ENCODE results near the gene ZNF783.
"Not testable (repeated sequence)": the region's sequence is repeated elsewhere in the genome, so short reads cannot be mapped to it uniquely, and the experiment has no call there.

Gene ZNF783

DNA sequence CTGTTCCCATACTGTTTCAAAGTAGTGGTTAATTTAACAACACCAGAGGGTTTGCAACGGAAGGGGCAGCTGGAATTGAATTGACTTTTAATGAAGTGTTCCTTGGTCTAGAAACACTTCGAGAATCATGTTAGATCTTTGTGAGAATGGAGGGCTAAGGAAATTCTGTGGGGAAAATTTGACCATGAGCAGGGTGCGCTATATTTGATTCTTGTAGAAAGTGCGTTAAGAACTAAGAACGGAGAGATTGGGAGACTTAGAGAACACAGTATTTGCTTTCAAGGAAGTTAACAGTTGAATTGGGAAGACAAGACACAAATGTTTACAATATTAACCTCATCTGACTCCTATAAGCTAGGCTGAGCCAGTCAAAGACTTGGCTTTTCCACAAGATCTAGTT lies 21.4 kb upstream of the ZNF783 start:
- DNase-seq (ENCODE audit: low read depth): no peak

DNA sequence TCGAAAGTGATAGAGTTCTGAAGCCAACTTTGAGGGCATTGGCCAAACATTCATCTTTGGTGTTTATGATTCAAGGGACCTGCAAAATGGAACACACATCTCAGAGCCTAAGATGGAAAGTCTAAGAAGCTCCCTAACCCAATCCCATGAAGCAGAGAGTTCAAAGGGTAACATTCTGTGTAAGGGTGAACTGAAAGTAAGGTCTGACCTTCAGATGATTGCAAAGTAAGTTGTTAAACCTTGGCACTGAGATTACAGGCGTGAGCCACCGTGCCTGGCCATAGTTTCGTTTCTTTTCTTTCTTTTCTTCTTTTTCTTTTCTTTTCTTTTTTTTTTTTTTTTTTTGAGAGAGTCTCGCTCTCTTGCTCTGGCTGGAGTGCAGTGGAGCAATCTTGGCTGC lies 20.3 kb upstream of the ZNF783 start:
- no peak for DNase-seq (ENCODE audit: low read depth)

- DNase-seq (ENCODE audit: low read depth): no peak
Observed at GRCh38 chr7:149245244-149245643, 16.8 kb upstream of the ZNF783 start.

- DNase-seq (ENCODE audit: low read depth): no peak
Observed at GRCh38 chr7:149245744-149246143, 16.3 kb upstream of the ZNF783 start.

GRCh38 chr7:149248777-149249176 lies 13.2 kb upstream of the ZNF783 start:
- no peak for DNase-seq (ENCODE audit: low read depth)

GRCh38 chr7:149250151-149250550 lies 11.8 kb upstream of the ZNF783 start:
- not testable (repeated sequence) for DNase-seq (ENCODE audit: low read depth)

GRCh38 chr7:149251518-149251917 lies 10.5 kb upstream of the ZNF783 start:
- not testable (repeated sequence) for DNase-seq (ENCODE audit: low read depth)

- no peak for DNase-seq (ENCODE audit: low read depth)
Observed at GRCh38 chr7:149252378-149252777, 9.6 kb upstream of the ZNF783 start.

GRCh38 chr7:149253665-149254064 lies 8.3 kb upstream of the ZNF783 start:
- no peak for DNase-seq (ENCODE audit: low read depth)

DNA sequence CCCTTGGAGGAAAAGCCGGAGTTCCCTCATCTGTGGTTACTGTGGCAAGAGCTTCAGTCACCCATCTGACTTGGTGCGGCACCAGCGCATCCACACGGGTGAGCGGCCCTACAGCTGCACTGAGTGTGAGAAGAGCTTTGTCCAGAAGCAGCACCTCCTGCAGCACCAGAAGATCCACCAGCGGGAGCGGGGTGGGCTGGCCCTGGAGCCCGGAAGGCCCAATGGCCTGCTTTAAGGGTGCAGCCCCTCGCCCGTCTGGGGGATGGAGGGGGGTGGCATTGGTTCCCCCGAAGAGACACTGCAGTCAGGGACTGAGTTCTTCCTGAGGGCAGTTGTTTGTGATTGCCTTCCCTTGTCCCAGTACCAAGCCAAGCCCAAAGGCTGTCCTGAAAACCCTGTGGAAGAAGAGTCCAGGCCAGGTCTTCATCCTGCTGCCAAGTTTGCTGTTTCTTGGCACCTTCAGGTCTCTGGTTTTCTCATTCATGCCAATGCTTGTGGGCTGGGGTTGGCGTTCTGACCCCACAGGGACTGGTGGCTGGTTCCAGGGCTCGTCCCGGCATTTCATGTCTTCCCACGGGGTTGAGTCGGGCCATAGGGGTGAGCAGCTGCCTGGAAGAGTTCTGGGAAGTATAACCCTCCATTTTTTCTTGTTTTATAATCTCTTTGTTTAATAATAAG lies 7.7 kb upstream of the ZNF783 start:
- no peak for DNase-seq (ENCODE audit: low read depth)

DNA sequence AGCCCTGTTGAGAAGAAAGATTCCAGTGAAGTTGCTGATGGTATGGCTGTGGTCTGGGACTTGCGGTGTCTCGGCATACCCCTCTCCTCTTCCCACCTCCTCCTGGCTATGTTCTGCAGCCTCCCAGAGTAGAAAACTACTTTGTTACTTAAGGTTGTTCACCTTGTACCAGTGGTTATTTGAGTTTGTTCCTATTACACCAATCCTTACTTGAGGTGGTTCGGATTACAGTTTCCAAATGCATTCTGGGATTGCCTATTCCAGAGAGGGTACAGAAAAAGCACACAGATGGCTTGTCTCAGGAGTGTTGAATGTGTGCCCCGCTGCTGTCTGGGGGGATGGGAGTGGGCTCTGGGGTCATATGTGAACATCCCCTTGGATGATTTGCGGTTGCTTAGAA lies 6.8 kb upstream of the ZNF783 start:
- no peak for DNase-seq (ENCODE audit: low read depth)

- DNase-seq (ENCODE audit: low read depth): no peak
Observed at GRCh38 chr7:149256568-149256967, 5.4 kb upstream of the ZNF783 start.

GRCh38 chr7:149257146-149257545 lies 4.8 kb upstream of the ZNF783 start:
- no peak for DNase-seq (ENCODE audit: low read depth)

- DNase-seq (ENCODE audit: low read depth): no peak
Observed at GRCh38 chr7:149261316-149261828, 624 bp upstream of the ZNF783 start.

DNA sequence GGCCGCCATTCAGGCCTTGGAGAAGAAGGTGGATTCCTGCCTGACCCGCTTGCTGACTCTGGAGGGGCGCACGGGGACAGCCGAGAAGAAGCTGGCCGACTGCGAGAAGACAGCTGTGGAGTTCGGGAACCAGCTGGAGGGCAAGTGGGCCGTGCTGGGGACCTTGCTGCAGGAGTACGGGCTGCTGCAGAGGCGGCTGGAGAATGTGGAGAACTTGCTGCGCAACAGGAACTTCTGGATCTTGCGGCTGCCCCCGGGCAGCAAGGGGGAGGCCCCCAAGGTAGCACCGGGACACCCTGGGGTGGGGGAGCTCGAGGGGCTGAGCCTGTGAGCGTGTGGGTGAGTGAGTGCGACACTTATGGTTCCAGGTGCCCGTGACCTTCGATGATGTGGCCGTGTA lies 4.5 kb downstream of the ZNF783 start:
- no peak for DNase-seq (ENCODE audit: low read depth)

DNA sequence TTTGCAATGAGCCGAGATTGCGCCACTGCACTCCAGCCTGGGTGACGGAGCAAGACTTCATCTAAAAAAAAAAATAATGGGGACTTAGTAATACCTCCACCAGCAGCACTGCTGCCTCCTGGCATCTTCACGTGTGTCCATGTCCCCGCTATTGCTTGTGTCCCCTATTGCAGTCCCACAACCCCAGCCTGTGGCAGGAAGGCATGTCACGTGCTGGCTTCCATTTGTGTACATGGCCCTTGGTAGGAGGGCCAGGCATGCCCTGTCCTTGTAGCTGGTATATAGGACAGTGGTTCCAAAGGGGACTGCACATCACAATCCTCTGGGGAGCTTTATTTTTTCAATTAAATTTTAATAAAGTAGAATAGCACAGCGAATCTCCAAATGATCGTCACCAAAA lies 5.7 kb downstream of the ZNF783 start:
- DNase-seq (ENCODE audit: low read depth): no peak

DNA sequence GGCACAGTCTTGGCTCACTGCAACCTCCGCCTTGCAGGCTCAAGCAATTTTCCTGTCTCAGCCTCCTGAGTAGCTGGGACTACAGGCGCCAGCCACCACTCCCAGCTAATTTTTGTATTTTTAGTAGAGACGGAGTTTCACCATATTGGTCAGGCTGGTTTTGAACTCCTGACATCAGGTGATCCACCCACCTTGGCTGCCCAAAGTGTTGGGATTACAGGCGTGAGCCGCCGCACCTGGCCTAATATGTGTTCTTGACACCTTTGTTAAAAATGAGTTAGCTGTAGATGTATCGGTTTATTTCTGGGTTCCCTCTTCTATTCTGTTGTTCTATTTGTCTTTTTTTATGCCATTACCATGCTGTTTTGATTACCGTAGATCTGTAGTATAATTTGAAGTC lies 12.4 kb downstream of the ZNF783 start:
- not testable (repeated sequence) for DNase-seq (ENCODE audit: low read depth)

- DNase-seq (ENCODE audit: low read depth): no peak
Observed at GRCh38 chr7:149277871-149278270, 15.9 kb downstream of the ZNF783 start.

DNA sequence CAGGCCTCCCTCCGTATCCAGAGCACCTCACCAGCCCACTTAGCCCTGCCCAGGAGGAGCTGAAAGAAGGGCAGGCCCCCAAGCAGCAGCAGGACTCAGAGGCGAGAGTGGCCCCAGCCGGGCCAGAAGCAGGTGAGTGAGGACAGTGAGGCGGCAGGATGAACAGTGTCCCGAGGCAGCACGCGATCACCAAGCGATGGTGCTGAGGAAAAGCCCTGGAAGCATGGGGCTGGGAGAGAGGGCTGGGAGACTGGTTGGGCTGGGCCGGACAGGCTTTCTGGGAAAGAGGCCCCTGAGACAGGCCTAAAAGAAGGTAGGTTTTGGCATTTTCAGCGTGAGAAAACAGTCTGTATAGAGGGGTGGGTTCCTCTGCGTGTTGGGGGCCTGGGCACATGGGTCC lies 16.4 kb downstream of the ZNF783 start:
- no peak for DNase-seq (ENCODE audit: low read depth)

- no peak for DNase-seq (ENCODE audit: low read depth)
Observed at GRCh38 chr7:149279111-149279743, 17.2 kb downstream of the ZNF783 start.

- DNase-seq (ENCODE audit: low read depth): no peak
Observed at GRCh38 chr7:149280151-149280550, 18.2 kb downstream of the ZNF783 start.

GRCh38 chr7:149280661-149281507 lies 18.9 kb downstream of the ZNF783 start:
- DNase-seq (ENCODE audit: low read depth): no peak

Measured in stimulated activated CD8-positive, alpha-beta memory T cell treated with anti-CD3 and anti-CD28 coated beads, Interleukin-15, amount 100 ng/mL, for 1 hour (primary cell).